Naive thymus-derived CD4-positive, alpha-beta T cell (primary cell): ENCODE measurements around the gene TTPAL. TPM values are rescaled to one million over a fixed set of nuclear protein-coding genes. Genes with fewer than 3 reads are reported as not detected.
A peak's percentile ranks its signal among the peaks of the same experiment; 100 is the strongest.

Experiments
- ATAC-seq: fragments of 150-1000 bp; cut with Tn5 transposase; 2 replicates; pipeline ENCODE4 v1.10.0; 2021; ENCODE audit warnings: mild to moderate bottlenecking, moderate library complexity
- CTCF ChIA-PET: fragments of 350-600 bp; sonication (Branson Sonifier 250); formaldehyde crosslinking; loops from one replicate; lab custom pipeline; 2021; ENCODE audit warnings: antibody characterized with exemption; lab: Charles Lee
- POLR2A ChIA-PET: fragments of 350-600 bp; sonication (Branson Sonifier 250); formaldehyde crosslinking; loops from one replicate; lab custom pipeline; 2021; ENCODE audit warnings: antibody characterized with exemption, inconsistent platforms; lab: Charles Lee
- DNase-seq, 9 donors: peaks; one replicate each; pipeline versions ENCODE4 v3.0.0 to v3.0.0-alpha.2; 2020 to 2022; ENCODE audit warnings: mixed read lengths in 1 of 9
- H3K27ac ChIP-seq: one replicate; pipeline ENCODE4 v1.7.0; 2013; ENCODE audit warnings: mild to moderate bottlenecking, low read depth, low read length, moderate library complexity
- H3K27me3 ChIP-seq, 2 donors: one replicate each; pipeline ENCODE4 v1.7.0; 2013; ENCODE audit warnings: low read length in 2 of 2, mild to moderate bottlenecking in 2 of 2, moderate library complexity in 2 of 2; ENCODE audit not compliant: control insufficient read depth in 2 of 2, insufficient read depth in 2 of 2
- H3K36me3 ChIP-seq, 3 experiments: 1 replicate in 2 of 3; 2 replicates in 1 of 3; pipeline ENCODE4 v1.7.0; 2013; ENCODE audit warnings: low read length in 3 of 3, mild to moderate bottlenecking in 3 of 3, moderate library complexity in 1 of 3; ENCODE audit not compliant: insufficient read depth in 3 of 3, control insufficient read depth in 2 of 3
- H3K4me1 ChIP-seq, 2 donors: one replicate each; pipeline ENCODE4 v1.7.0; 2013; ENCODE audit warnings: low read length in 2 of 2, mild to moderate bottlenecking in 2 of 2, moderate library complexity in 1 of 2; ENCODE audit not compliant: control insufficient read depth in 2 of 2, insufficient read depth in 2 of 2
- H3K4me3 ChIP-seq: 2 replicates; pipeline ENCODE4 v1.7.0; 2013; ENCODE audit warnings: mild to moderate bottlenecking, low read length
- H3K9me3 ChIP-seq, 3 experiments: 1 replicate in 2 of 3; 2 replicates in 1 of 3; pipeline ENCODE4 v1.7.0; 2013; ENCODE audit warnings: low read length in 3 of 3; ENCODE audit not compliant: control insufficient read depth in 2 of 3
- H3K27ac Mint-ChIP-seq, 9 donors: one replicate each; pipeline ENCODE4 v1.8.0; 2020 to 2022; ENCODE audit warnings: mixed read lengths in 9 of 9, mild to moderate bottlenecking in 8 of 9, moderate library complexity in 5 of 9, inconsistent platforms in 2 of 9
- H3K27me3 Mint-ChIP-seq, 5 donors: one replicate each; pipeline ENCODE4 v1.8.0; 2021 to 2022; ENCODE audit warnings: mixed read lengths in 5 of 5, mild to moderate bottlenecking in 1 of 5
- H3K36me3 Mint-ChIP-seq, 5 donors: one replicate each; pipeline ENCODE4 v1.8.0; 2020 to 2022; ENCODE audit warnings: mixed read lengths in 5 of 5, mild to moderate bottlenecking in 3 of 5, inconsistent platforms in 1 of 5
- H3K4me1 Mint-ChIP-seq, 7 donors: one replicate each; pipeline ENCODE4 v1.8.0; 2020 to 2022; ENCODE audit warnings: mixed read lengths in 7 of 7, mild to moderate bottlenecking in 3 of 7, inconsistent platforms in 1 of 7
- H3K4me3 Mint-ChIP-seq, 10 donors: one replicate each; pipeline ENCODE4 v1.8.0; 2020 to 2022; ENCODE audit warnings: mild to moderate bottlenecking in 10 of 10, mixed read lengths in 10 of 10, moderate library complexity in 6 of 10, inconsistent platforms in 2 of 10
- H3K9me3 Mint-ChIP-seq, 11 donors: one replicate each; pipeline ENCODE4 v1.8.0; 2020 to 2022; ENCODE audit warnings: mixed read lengths in 11 of 11, mild to moderate bottlenecking in 4 of 11, inconsistent platforms in 1 of 11, moderate library complexity in 1 of 11
- intact Hi-C, 2 donors: fragments of 100-400 bp; cut with micrococcal nuclease; formaldehyde crosslinking; loops; one replicate each; pipeline ENCODE4 v1.15.1; 2023
- polyA plus RNA-seq, 2 donors: library from polyadenylated mRNA; unstranded; fragments of 300-500 nt; fragmentation: Illumina TruSeq; gene quantifications; one replicate each; pipeline ENCODE4 v1.2.3, GENCODE V29; 2021
- total RNA-seq, 6 experiments: library from RNA in 5 of 6; stranded (reverse) in 5 of 6; gene quantifications; 1 replicate in 5 of 6; 2 replicates in 1 of 6; pipeline ENCODE4 v1.2.3 and lab custom pipeline; 2021 to 2026

TTPAL gene
- total and polyA plus RNA-seq, 7 experiments from 2014 or later = 8.8 to 20.7 (median 14.2) TPM

DNA sequence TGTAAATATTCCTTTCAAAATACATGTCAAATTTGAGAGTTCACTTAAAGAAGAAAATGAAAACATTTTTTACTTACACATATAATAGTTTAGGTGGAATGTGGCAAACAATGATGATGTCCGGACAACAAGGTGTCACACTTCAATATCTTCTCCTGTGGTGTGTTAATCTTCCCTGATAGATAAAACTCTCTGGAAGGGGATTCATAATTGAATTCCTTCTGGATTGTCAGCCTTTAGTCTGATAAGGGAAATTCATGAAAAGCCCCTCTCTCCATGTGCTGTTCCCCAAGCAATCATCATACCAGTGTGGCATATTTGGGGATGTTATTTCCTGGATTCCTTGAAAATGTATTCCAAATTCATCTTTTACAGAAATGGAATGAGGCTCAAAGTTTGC lies 47.2 kb downstream of the TTPAL start:
- intact Hi-C loops = loop anchor here (1.0 to 10.0 kb wide), 24 partner anchors 8 to 1066 kb away; partner anchors contain the start of genes FITM2 (in 1 of the 2), OSER1 (in 1 of the 2), SRSF6 (in 1 of the 2) and STK4 (in 1 of the 2)
- Histone ChIP-seq H3K36me3 (peaks cover 0 to 6% (median 0%) of the 10 kb centered on the region in 3 experiments), H3K27ac (peak overlapping the region; percentile 99), H3K27me3 (no peaks in the 10 kb centered on the region), H3K4me1 (peaks cover 26 to 30% of the 10 kb centered on the region in 2 donors), H3K9me3 (no peaks in the 10 kb centered on the region), H3K4me3 (no peak overlapping the region)
- Mint-ChIP-seq H3K27me3 (no peaks in the 10 kb centered on the region), H3K36me3 (peaks cover under 1 to 6% (median 5%) of the 10 kb centered on the region in 5 donors), H3K9me3 (peaks cover 0 to 4% (median 0%) of the 10 kb centered on the region in 11 donors), H3K27ac (peak overlapping the region; percentile 31 to 99 (median 96)), H3K4me1 (peaks cover 24 to 58% (median 48%) of the 10 kb centered on the region in 7 donors), H3K4me3 (peak overlapping the region; percentile 38 to 91 (median 86))
- ChIA-PET CTCF (no interaction called here), POLR2A (interaction anchor here (0.7 to 1.4 kb wide), 7 partner anchors 11 to 362 kb away, joined by 3 to 5 read pairs (median 4); partner anchors contain the start of gene YWHAB)
- ATAC-seq (no peak), DNase-seq (no peak)

DNA sequence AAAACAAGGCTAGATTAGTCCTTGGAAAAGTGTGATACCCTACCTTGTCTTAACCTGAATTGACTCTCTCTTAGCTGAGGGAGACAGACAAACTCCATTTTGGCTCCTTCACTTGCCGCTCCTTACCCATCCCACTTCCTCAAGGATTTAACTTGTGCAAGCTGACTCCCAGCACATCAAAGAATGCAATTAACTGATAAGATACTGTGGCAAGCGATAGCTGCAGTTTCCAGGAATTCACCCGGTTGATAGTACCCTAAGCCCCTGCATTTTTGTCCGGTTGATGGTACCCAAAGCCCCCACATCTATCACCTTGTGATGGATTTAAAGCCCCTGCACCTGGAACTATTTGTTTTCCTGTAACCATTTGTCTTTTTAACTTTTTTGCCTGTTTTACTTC lies 48.1 kb downstream of the TTPAL start:
- H3K36me3 Mint-ChIP-seq = peaks cover 0 to 5% (median 5%) of the 10 kb centered on the region in 5 donors
- ChIA-PET CTCF (no interaction called here), POLR2A (interaction anchor here (0.7 to 1.1 kb wide), 3 partner anchors 16 to 361 kb away, joined by 3 read pairs; partner anchors contain the start of gene YWHAB)
- H3K4me1 ChIP-seq = peaks cover 24 to 26% of the 10 kb centered on the region in 2 donors
- DNase-seq (no peak), ATAC-seq (no peak)
- no peaks in the 10 kb centered on the region for H3K27me3 ChIP-seq
- H3K27me3 Mint-ChIP-seq = no peaks in the 10 kb centered on the region
- peaks cover 0 to 4% (median 0%) of the 10 kb centered on the region in 11 donors for H3K9me3 Mint-ChIP-seq
- H3K9me3 ChIP-seq = no peaks in the 10 kb centered on the region
- no peak overlapping the region for H3K4me3 ChIP-seq
- peaks cover 21 to 49% (median 41%) of the 10 kb centered on the region in 7 donors for H3K4me1 Mint-ChIP-seq
- peaks cover 0 to 6% (median 0%) of the 10 kb centered on the region in 3 experiments for H3K36me3 ChIP-seq
- intact Hi-C loops = loop anchor here (2.0 to 10.0 kb wide), 13 partner anchors 74 to 1066 kb away; partner anchors contain the start of genes FITM2 (in 1 of the 2), OSER1 (in 1 of the 2), SRSF6 (in 1 of the 2) and YWHAB (in 1 of the 2)
- H3K4me3 Mint-ChIP-seq = peak overlapping the region in 4 of 10 donors; percentile 45 to 91 (median 87)
- peak overlapping the region in 8 of 9 donors; percentile 88 to 99 (median 96) for H3K27ac Mint-ChIP-seq
- peak overlapping the region; percentile 99 for H3K27ac ChIP-seq

DNA sequence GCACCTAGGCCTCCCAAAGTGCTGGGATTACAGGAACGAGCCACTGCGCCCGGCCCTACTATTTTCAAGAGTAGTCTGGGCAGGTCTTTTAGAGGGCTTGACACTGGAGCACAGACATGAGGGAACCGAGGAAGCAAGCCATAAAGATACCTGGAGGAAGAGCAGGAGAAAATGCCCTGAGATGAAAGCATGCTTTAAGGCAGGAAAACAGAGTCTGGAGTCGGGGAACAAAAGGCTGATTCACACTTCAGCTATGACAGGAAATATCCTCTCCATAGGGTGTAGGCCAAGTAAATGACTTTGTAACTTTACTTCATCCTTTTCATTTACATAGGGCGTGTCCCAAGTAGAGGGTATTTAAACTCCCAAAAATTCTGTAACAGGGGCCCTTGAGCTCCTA lies 50.5 kb downstream of the TTPAL start:
- intact Hi-C loops = loop anchor here in 1 of 2 donors (10.0 kb wide), 2 partner anchors 141 to 209 kb away; no protein-coding TSS in a partner anchor
- ChIA-PET CTCF (no interaction called here), POLR2A (no interaction called here)
- H3K27ac Mint-ChIP-seq = no peak overlapping the region
- Histone ChIP-seq H3K36me3 (peaks cover 0 to 6% (median 0%) of the 10 kb centered on the region in 3 experiments), H3K9me3 (no peaks in the 10 kb centered on the region), H3K27ac (no peak overlapping the region), H3K4me3 (no peak overlapping the region), H3K4me1 (peaks cover 1 to 9% of the 10 kb centered on the region in 2 donors), H3K27me3 (no peaks in the 10 kb centered on the region)
- H3K4me3 Mint-ChIP-seq = no peak overlapping the region
- no peak for ATAC-seq
- DNase-seq = no peak
- H3K27me3 Mint-ChIP-seq = no peaks in the 10 kb centered on the region
- no peaks in the 10 kb centered on the region for H3K36me3 Mint-ChIP-seq
- peaks cover 0 to 4% (median 0%) of the 10 kb centered on the region in 11 donors for H3K9me3 Mint-ChIP-seq
- H3K4me1 Mint-ChIP-seq = peaks cover 11 to 25% (median 20%) of the 10 kb centered on the region in 7 donors

DNA sequence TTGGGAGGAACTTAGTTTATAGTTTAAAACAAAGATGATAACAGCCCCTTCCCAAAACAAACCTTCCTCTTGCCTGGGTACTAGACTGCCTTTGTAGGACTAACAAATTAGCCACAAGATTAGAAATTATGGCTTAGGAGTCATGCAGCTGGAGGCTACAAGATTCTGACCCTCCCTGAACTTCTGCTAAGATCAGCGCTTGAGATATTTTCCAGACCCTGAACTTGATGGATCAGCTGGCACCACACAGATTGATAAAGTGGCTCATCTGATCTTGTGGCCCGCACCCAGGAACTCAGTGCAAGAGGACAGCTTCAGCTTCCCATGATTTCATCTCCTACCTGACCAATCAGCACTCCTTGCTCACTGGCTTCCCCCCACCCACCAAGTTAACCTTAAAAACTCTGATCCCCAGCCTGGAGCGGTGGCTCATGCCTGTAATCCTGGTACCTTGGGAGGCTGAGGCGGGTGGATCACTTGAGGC lies 52.1 kb downstream of the TTPAL start:
- CTCF ChIA-PET = no interaction called here
- H3K9me3 ChIP-seq = no peaks in the 10 kb centered on the region

DNA sequence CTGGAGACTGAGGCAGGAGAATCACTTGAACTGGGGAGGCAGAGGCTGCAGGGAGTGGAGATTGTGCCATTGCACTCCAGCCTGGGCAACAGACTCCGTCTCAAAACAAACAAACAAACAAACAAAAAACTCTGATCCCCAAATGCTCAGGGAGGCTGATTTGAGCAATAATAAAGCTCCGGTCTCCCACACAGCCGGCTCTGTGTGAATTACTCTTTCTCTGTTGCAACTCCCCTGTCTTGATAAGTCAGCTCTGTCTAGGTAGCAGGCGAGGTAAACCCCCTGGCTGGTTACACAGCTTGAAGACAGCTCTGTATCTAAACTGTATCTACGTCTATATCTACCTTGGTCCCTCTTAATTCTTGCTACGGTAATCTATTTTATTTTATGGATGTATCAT lies 52.6 kb downstream of the TTPAL start:
- Histone ChIP-seq H3K27me3 (no peaks in the 10 kb centered on the region), H3K36me3 (no peaks in the 10 kb centered on the region), H3K4me1 (peaks cover 5 to 19% of the 10 kb centered on the region in 2 donors), H3K4me3 (no peak overlapping the region), H3K27ac (no peak overlapping the region), H3K9me3 (no peaks in the 10 kb centered on the region)
- no peak overlapping the region for H3K4me3 Mint-ChIP-seq
- H3K4me1 Mint-ChIP-seq = peaks cover 2 to 9% (median 7%) of the 10 kb centered on the region in 7 donors
- no peaks in the 10 kb centered on the region for H3K36me3 Mint-ChIP-seq
- ChIA-PET CTCF (interaction anchor here (0.7 kb wide), 1 partner anchor 83 kb away, joined by 3 read pairs; no protein-coding TSS in a partner anchor), POLR2A (interaction anchor here (1.4 kb wide), 1 partner anchor 315 kb away, joined by 4 read pairs; no protein-coding TSS in a partner anchor)
- no peaks in the 10 kb centered on the region for H3K27me3 Mint-ChIP-seq
- peaks cover 0 to 3% (median 0%) of the 10 kb centered on the region in 11 donors for H3K9me3 Mint-ChIP-seq
- no peak for DNase-seq
- peak overlapping the region in 1 of 9 donors; percentile 33 for H3K27ac Mint-ChIP-seq
- intact Hi-C loops = loop anchor here in 1 of 2 donors (10.0 kb wide), 2 partner anchors 144 to 206 kb away; no protein-coding TSS in a partner anchor
- ATAC-seq = no peak

More for the DNA sequence above, 52.1 kb downstream of the TTPAL start:
- POLR2A ChIA-PET = interaction anchor here (1.4 kb wide), 1 partner anchor 314 kb away, joined by 4 read pairs; no protein-coding TSS in a partner anchor
- Mint-ChIP-seq H3K27me3 (no peaks in the 10 kb centered on the region), H3K9me3 (peaks cover 0 to 3% (median 0%) of the 10 kb centered on the region in 11 donors), H3K4me3 (peak overlapping the region in 1 of 10 donors; percentile 20), H3K4me1 (peaks cover 7 to 15% (median 12%) of the 10 kb centered on the region in 7 donors), H3K27ac (peak overlapping the region in 1 of 9 donors; percentile 45), H3K36me3 (no peaks in the 10 kb centered on the region)
- Histone ChIP-seq H3K4me1 (peaks cover 5 to 17% of the 10 kb centered on the region in 2 donors), H3K27ac (no peak overlapping the region), H3K27me3 (no peaks in the 10 kb centered on the region), H3K36me3 (no peaks in the 10 kb centered on the region), H3K4me3 (no peak overlapping the region)
- ATAC-seq (no peak), DNase-seq (no peak)
- intact Hi-C loops = loop anchor here in 1 of 2 donors (10.0 kb wide), 2 partner anchors 143 to 207 kb away; no protein-coding TSS in a partner anchor

DNA sequence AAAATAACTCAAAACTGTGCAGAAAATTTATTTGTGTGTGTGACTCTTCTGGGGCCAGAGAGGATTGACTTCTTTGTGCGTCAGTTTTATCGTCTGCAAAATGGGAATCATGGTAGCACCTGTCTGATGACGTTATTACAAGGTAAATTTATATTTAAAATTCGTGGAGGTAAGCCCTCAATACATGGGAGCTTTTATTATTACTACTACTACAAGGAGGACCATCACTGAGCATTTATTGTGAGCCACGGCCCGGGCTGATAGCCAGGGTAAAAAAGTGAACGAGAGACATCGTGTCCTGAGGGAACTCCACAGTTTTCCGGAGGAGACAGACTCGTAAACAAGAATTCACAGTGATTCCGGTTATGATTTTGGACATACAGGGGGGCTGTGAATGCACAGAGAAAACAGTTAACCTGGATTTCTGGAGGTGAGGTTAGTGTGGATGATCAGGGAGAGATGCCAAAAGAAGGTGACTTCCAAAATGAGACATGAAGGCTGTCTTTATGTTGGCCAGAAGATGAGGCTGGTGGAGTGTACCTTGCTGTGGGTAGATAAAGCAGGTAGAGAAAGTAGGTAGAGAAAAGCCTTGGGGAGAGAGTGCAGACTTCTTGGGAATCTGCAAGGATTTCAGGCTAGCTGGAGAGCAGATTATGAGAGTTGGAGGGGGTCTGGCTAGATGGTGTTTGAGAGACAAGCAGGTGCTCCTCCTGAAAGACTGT lies 56.7 kb downstream of the TTPAL start:
- H3K36me3 Mint-ChIP-seq = no peaks in the 10 kb centered on the region
- peaks cover 5 to 19% of the 10 kb centered on the region in 2 donors for H3K4me1 ChIP-seq
- peak overlapping the region; percentile 83 for H3K4me3 ChIP-seq
- peak in 2 of 9 donors; percentile 15 to 20 for DNase-seq
- H3K4me3 Mint-ChIP-seq = no peak overlapping the region
- no peaks in the 10 kb centered on the region for H3K9me3 ChIP-seq
- no peaks in the 10 kb centered on the region for H3K36me3 ChIP-seq
- POLR2A ChIA-PET = interaction anchor here (0.5 to 1.6 kb wide), 7 partner anchors 12 to 997 kb away, joined by 3 to 7 read pairs (median 4); partner anchors contain the start of gene TTPAL
- peak; percentile 6 for ATAC-seq
- H3K4me1 Mint-ChIP-seq = peaks cover 0 to 8% (median 4%) of the 10 kb centered on the region in 7 donors
- H3K27ac Mint-ChIP-seq = no peak overlapping the region
- intact Hi-C loops = loop anchor here (1.0 to 5.0 kb wide), 3 partner anchors 40 to 78 kb away; no protein-coding TSS in a partner anchor
- peak overlapping the region; percentile 71 for H3K27ac ChIP-seq
- peaks cover 0 to 11% (median 0%) of the 10 kb centered on the region in 5 donors for H3K27me3 Mint-ChIP-seq
- H3K27me3 ChIP-seq = no peaks in the 10 kb centered on the region
- CTCF ChIA-PET = interaction anchor here (0.7 kb wide), 1 partner anchor 945 kb away, joined by 3 read pairs; no protein-coding TSS in a partner anchor
- peaks cover 0 to 3% (median 0%) of the 10 kb centered on the region in 11 donors for H3K9me3 Mint-ChIP-seq
